Measurements from ENCODE around the gene UNC93A.
"Not testable (repeated sequence)": the region's sequence is repeated elsewhere in the genome, so short reads cannot be mapped to it uniquely, and the experiment has no call there.

Gene UNC93A

DNA sequence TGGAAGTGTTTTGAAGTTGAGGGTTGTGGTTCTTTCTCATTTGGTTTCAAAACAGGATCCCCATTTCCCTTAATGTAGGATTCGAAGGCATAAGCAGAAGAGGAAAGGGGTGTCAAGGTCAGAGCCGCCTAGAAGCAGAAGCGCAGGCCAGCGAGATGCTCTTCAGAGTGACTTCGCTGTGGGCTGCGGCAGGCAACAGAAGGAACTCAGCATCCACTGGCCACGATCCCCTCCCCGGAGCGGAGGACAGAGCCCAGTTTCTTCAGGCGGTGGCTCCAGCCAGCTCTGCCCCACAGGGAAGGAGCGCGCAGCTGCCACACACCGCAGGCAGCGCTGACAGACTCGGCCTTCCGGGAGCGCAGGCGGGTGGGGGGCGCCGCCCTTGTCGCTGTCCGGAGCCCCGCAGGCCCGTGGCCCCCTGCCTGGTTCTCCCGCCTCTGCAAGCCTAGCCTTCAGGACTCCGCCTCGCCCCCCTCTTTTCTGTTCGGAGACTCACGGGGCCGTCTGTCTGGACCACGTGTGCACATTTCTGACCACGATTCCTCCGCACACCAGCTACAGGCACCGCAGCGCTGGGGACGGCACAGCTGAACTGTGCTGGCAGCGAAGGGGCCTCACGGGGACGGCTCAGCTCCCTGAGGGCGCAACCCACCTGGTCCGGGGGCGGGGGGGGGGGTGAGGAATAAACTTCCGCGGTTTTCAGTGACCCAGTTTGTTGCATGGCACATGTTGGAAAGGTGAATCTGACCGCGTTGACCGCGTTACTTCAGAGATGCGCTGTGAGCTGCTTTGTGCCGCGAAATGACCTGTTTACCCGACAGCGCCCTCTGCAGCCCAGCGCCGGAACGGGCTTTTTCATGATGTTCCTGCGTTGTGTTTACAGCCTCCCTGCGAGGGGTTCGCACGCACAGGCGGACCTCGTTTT, 59.9 kb downstream of the UNC93A start:
- peak; percentile 57 for DNase-seq (ENCODE audit: low read depth)
- TF ChIP-seq, protein P1, sequence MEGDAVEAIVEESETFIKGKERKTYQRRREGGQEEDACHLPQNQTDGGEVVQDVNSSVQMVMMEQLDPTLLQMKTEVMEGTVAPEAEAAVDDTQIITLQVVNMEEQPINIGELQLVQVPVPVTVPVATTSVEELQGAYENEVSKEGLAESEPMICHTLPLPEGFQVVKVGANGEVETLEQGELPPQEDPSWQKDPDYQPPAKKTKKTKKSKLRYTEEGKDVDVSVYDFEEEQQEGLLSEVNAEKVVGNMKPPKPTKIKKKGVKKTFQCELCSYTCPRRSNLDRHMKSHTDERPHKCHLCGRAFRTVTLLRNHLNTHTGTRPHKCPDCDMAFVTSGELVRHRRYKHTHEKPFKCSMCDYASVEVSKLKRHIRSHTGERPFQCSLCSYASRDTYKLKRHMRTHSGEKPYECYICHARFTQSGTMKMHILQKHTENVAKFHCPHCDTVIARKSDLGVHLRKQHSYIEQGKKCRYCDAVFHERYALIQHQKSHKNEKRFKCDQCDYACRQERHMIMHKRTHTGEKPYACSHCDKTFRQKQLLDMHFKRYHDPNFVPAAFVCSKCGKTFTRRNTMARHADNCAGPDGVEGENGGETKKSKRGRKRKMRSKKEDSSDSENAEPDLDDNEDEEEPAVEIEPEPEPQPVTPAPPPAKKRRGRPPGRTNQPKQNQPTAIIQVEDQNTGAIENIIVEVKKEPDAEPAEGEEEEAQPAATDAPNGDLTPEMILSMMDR (IDR thresholded peaks at IDR 0.05; ENCODE audit: low read length, missing control alignments) = peak; percentile 65
- peak overlapping the region; percentile 40 for H3K4me3 ChIP-seq (replicated peaks; ENCODE audit: low read depth, low read length)

DNA sequence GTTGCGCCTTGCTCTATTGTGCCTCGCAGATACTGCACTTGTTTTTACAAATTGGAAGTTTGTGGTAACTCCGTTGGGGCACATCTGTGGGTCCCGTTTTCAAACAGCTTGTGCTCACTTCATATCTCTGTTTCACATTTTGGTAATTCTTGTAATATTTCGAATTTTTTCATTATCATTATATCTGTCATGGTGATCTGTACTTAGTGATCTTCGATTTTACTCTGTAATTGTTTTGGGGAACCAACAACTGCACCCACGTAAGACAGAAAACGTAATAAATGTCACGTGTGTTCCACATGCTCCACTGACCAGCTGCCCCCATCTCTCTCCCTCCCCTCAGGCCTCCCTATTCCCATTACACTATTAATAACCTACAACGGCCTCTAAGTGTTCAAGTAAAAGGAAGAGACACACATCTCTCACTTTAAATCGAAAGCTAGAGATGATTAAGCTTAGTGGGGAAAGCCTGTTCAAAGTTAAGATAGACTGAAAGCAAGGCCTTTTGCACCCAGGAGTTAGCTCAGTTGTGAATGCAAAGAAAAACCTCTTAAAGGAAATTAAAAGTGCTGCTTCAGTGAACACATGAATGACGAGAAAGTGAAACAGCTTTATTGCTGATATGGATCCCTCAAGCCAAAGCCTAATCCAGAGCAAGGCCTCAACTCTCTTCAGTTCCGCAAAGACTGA, 60.7 kb downstream of the UNC93A start:
- no peak overlapping the region for H3K4me3 ChIP-seq (replicated peaks; ENCODE audit: low read depth, low read length)
- no peak for DNase-seq (ENCODE audit: low read depth)
- TF ChIP-seq, protein P1 (IDR thresholded peaks at IDR 0.05; ENCODE audit: low read length, missing control alignments) = no peak

DNA sequence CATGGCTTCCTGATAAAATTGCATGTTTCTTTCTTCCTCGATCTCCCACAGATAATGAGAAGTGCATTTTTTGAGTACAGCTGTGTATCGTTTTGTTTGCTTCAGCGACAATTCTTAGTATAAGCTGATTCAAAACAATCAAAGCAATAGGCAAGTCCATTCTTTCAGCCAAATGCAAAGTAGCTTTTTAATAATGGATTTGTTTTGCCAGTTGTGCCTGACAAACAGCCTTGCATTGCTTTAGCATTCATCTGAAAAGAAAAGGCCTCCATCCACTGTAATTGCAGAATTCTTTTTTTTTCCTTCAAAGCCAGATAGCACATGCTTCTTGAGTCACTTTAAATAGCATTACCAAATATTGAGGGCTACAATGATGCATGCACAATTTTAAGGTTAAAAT, 65.8 kb downstream of the UNC93A start:
- DNase-seq (ENCODE audit: low read depth) = no peak
- H3K4me3 ChIP-seq (replicated peaks; ENCODE audit: low read depth, low read length) = no peak overlapping the region
- TF ChIP-seq, protein P1 (IDR thresholded peaks at IDR 0.05; ENCODE audit: low read length, missing control alignments) = no peak

DNA sequence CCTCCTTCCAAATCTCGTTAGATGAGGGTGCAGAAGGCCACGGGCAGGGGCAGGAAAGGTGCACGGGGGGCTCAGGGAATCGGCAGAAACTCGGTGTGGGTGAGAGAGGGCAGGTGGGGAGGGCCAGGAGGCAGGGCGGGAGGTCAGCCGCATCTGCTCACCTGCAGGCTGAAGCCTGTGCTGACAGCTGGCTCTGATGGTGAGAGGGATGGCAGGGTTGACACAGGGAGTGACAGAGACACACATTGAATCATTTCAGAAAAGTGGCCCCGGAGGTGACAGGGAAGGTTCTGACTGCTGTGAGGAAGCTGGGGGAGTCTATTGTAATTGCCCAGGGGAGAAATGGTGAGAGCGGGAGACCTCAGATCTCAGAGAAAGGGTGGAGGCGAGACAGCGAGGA, 67.3 kb downstream of the UNC93A start:
- H3K4me3 ChIP-seq (replicated peaks; ENCODE audit: low read depth, low read length); DNase-seq (ENCODE audit: low read depth): not testable (repeated sequence)

DNA sequence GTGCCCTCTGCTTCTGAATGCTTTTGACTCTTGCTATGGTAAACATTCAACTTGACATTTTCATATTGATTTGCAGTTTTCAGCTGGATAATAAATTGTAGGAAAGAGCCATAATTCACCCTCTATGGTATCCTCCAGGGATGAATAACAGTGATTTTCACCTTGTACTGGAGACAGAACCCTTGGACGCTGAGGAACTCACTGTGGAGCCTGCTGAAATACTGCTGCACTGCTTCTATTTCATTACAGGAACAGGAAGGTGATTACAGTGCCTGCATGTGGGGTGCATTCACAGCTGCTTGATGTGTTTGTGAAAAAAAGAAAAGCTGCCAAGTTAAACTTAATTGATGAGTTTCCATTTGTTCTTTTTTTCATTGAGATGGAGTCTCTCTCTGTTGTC, 70.1 kb downstream of the UNC93A start:
- not testable (repeated sequence) for DNase-seq (ENCODE audit: low read depth); H3K4me3 ChIP-seq (replicated peaks; ENCODE audit: low read depth, low read length)
